PC-9 (cell line): ENCODE data around the gene SRPK1.

Source experiments
- CTCF ChIP-seq: fragments of 200-600 bp; sonication (generic); conservative IDR thresholded peaks from 2 replicates; pipeline ENCODE4 v1.6.1; 2017; ENCODE audit warnings: mixed run types, antibody characterized with exemption, mild to moderate bottlenecking, moderate library complexity
- EZH2 ChIP-seq: fragments of 200-600 bp; sonication (generic); IDR thresholded peaks from 2 replicates; pipeline ENCODE4 v1.8.0; 2017; ENCODE audit warnings: antibody characterized with exemption, low read depth

GRCh38 chr6:35839019-35839418 is 81.9 kb downstream of the SRPK1 start:
- no peak for TF ChIP-seq CTCF
- no peak for TF ChIP-seq EZH2
